Caco-2 (cell line): ENCODE results near the gene FAM98B. TPM values are rescaled to one million over a fixed set of nuclear protein-coding genes. Genes with fewer than 3 reads are reported as not detected.

ENCODE experiments used
- BruUV-seq: library from RNA; stranded (reverse); fragments of 400-500 nt; replicated peaks from 2 replicates; lab custom pipeline; 2021; lab: Mats Ljungman, UMichigan
- CTCF ChIA-PET: fragments of 300-600 bp; sonication (Branson Sonifier 250); formaldehyde crosslinking; loops from one replicate; lab custom pipeline; 2022; ENCODE audit warnings: antibody characterized with exemption; lab: Charles Lee
- POLR2A ChIA-PET: fragments of 300-600 bp; sonication (Branson Sonifier 250); formaldehyde crosslinking; loops from one replicate; lab custom pipeline; 2022; ENCODE audit warnings: antibody characterized with exemption; lab: Charles Lee
- DNase-seq, 2 experiments: peaks; one replicate each; pipeline versions ENCODE4 v3.0.0 to v3.0.0-alpha.2; 2020 to 2022
- H3K27me3 ChIP-seq: replicated peaks from 2 replicates; pipeline ENCODE4 v1.6.0; 2011; ENCODE audit warnings: low read length; ENCODE audit not compliant: control insufficient read depth, insufficient read depth
- H3K36me3 ChIP-seq: 2 replicates; pipeline ENCODE4 v1.5.1; 2011; ENCODE audit warnings: low read length; ENCODE audit not compliant: control insufficient read depth, insufficient read depth
- H3K4me1 ChIP-seq: fragments of 250-450 bp; sonication (Bioruptor Pico); 2 replicates; pipeline ENCODE4 v1.5.1; 2020; ENCODE audit warnings: mild to moderate bottlenecking
- H3K4me3 ChIP-seq: 2 replicates; pipeline ENCODE4 v1.5.1; 2011; ENCODE audit warnings: low read depth, mild to moderate bottlenecking, control low read depth, low read length
- H3K9me3 ChIP-seq: fragments of 250-450 bp; sonication (Bioruptor Pico); 2 replicates; pipeline ENCODE4 v1.5.1; 2020; ENCODE audit warnings: mild to moderate bottlenecking, moderate library complexity
- H3K27ac Mint-ChIP-seq: one replicate; pipeline ENCODE4 v1.8.0; 2022; ENCODE audit warnings: mixed read lengths; ENCODE audit not compliant: unreplicated experiment
- H3K27me3 Mint-ChIP-seq: one replicate; pipeline ENCODE4 v1.8.0; 2022; ENCODE audit warnings: mixed read lengths; ENCODE audit not compliant: insufficient read depth, unreplicated experiment
- H3K36me3 Mint-ChIP-seq: one replicate; pipeline ENCODE4 v1.8.0; 2022; ENCODE audit warnings: mild to moderate bottlenecking, mixed read lengths; ENCODE audit not compliant: insufficient read depth, unreplicated experiment
- H3K4me1 Mint-ChIP-seq: one replicate; pipeline ENCODE4 v1.8.0; 2022; ENCODE audit warnings: low read depth, mixed read lengths; ENCODE audit not compliant: unreplicated experiment
- H3K4me3 Mint-ChIP-seq: one replicate; pipeline ENCODE4 v1.8.0; 2022; ENCODE audit warnings: mild to moderate bottlenecking, moderate library complexity, mixed read lengths; ENCODE audit not compliant: unreplicated experiment
- H3K9me3 Mint-ChIP-seq: one replicate; pipeline ENCODE4 v1.8.0; 2022; ENCODE audit warnings: mixed read lengths; ENCODE audit not compliant: unreplicated experiment
- intact Hi-C: fragments of 100-400 bp; cut with micrococcal nuclease; formaldehyde crosslinking; loops from one replicate; pipeline ENCODE4 v1.10.0; 2022; ENCODE audit not compliant: unreplicated experiment
- total RNA-seq: library from RNA; stranded (reverse); gene quantifications from 2 replicates; pipeline ENCODE4 v1.2.3, GENCODE V29; 2022
- TF ChIP-seq, protein P1 (sequence below), 2 experiments: fragments of 200-600 bp in 1 of 2; IDR thresholded peaks; 1 replicate in 1 of 2; 2 replicates in 1 of 2; pipeline versions ENCODE4 v1.5.1 to v1.8.0; 2011 to 2022; ENCODE audit warnings: antibody characterized with exemption in 1 of 2, control low read depth in 1 of 2, inconsistent platforms in 1 of 2, low read depth in 1 of 2, low read length in 1 of 2, mild to moderate bottlenecking in 1 of 2, moderate library complexity in 1 of 2; ENCODE audit not compliant: insufficient read depth in 1 of 2, severe bottlenecking in 1 of 2, unreplicated experiment in 1 of 2

Gene FAM98B
- total RNA-seq, 1 experiment from 2014 or later: 47.2 TPM

DNA sequence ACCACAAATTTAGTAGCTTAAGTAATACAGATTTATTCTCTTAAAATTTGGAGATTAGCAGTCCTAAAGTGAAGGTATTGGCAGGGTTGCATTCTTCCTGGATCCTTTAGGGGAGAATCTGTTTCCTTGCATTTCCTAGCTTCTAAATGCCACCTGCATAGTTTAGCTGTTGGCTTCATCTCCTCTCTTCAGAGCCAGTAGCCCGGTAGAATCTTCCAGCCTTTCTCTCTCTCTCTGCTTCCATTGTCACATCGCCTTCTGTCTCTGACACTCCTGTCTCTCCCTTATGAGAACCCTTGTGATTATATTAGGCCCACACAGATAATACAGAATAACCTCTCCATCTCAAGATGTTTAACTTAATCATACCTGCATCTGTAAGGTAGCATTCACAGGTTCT lies 21.4 kb downstream of the FAM98B start:
- no peaks in the 10 kb centered on the region for H3K4me1 ChIP-seq
- ChIA-PET POLR2A (no interaction called here), CTCF (no interaction called here)
- H3K27ac Mint-ChIP-seq: no peak overlapping the region
- no TSS peak for BruUV-seq
- TF ChIP-seq, protein P1, sequence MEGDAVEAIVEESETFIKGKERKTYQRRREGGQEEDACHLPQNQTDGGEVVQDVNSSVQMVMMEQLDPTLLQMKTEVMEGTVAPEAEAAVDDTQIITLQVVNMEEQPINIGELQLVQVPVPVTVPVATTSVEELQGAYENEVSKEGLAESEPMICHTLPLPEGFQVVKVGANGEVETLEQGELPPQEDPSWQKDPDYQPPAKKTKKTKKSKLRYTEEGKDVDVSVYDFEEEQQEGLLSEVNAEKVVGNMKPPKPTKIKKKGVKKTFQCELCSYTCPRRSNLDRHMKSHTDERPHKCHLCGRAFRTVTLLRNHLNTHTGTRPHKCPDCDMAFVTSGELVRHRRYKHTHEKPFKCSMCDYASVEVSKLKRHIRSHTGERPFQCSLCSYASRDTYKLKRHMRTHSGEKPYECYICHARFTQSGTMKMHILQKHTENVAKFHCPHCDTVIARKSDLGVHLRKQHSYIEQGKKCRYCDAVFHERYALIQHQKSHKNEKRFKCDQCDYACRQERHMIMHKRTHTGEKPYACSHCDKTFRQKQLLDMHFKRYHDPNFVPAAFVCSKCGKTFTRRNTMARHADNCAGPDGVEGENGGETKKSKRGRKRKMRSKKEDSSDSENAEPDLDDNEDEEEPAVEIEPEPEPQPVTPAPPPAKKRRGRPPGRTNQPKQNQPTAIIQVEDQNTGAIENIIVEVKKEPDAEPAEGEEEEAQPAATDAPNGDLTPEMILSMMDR (IDR thresholded peaks at IDR 0.05; ENCODE audit: insufficient read depth in 1 of 2, low read depth in 1 of 2, low read length in 1 of 2, severe bottlenecking in 1 of 2, unreplicated experiment in 1 of 2): no peak
- H3K9me3 Mint-ChIP-seq: no peaks in the 10 kb centered on the region
- H3K27me3 Mint-ChIP-seq: no peaks in the 10 kb centered on the region
- no peaks in the 10 kb centered on the region for H3K4me1 Mint-ChIP-seq
- H3K36me3 Mint-ChIP-seq: peaks cover 34% of the 10 kb centered on the region
- H3K27me3 ChIP-seq: no peaks in the 10 kb centered on the region
- H3K4me3 ChIP-seq: no peak overlapping the region
- DNase-seq: no peak
- no peak overlapping the region for H3K4me3 Mint-ChIP-seq
- H3K36me3 ChIP-seq: no peaks in the 10 kb centered on the region; the same call in 1 of the 2 replicates
- intact Hi-C loops: no loop called here
- no peaks in the 10 kb centered on the region for H3K9me3 ChIP-seq

DNA sequence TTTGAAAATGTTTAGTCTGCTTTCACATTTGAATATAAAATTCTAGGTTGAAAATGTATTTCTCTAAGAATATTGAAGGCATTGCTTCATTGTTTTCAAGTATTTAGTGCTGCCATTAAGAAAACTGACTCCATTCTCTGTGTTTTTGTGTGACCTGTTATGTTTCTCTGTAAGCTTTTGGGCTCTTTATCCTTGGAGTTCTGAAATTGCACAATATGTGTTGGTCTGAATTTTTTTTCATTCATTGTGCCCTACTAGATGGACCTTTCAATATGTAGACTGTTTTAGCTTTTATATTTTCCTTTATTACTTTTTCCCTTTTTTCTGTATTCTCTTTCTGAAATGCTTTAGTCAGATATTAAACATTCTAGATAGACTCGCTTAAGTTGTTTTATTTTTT lies 22.2 kb downstream of the FAM98B start:
- DNase-seq: no peak
- TF ChIP-seq, protein P1 (IDR thresholded peaks at IDR 0.05; ENCODE audit: insufficient read depth in 1 of 2, low read depth in 1 of 2, low read length in 1 of 2, severe bottlenecking in 1 of 2, unreplicated experiment in 1 of 2): no peak
- Mint-ChIP-seq H3K4me1 (no peaks in the 10 kb centered on the region), H3K9me3 (no peaks in the 10 kb centered on the region), H3K36me3 (peaks cover 29% of the 10 kb centered on the region), H3K27me3 (no peaks in the 10 kb centered on the region), H3K27ac (no peak overlapping the region), H3K4me3 (no peak overlapping the region)
- no peaks in the 10 kb centered on the region for H3K4me1 ChIP-seq
- no peaks in the 10 kb centered on the region for H3K9me3 ChIP-seq
- no peaks in the 10 kb centered on the region; the same call in 1 of the 2 replicates for H3K36me3 ChIP-seq
- H3K4me3 ChIP-seq: no peak overlapping the region
- intact Hi-C loops: no loop called here
- ChIA-PET POLR2A (no interaction called here), CTCF (no interaction called here)
- no TSS peak for BruUV-seq
- no peaks in the 10 kb centered on the region for H3K27me3 ChIP-seq

DNA sequence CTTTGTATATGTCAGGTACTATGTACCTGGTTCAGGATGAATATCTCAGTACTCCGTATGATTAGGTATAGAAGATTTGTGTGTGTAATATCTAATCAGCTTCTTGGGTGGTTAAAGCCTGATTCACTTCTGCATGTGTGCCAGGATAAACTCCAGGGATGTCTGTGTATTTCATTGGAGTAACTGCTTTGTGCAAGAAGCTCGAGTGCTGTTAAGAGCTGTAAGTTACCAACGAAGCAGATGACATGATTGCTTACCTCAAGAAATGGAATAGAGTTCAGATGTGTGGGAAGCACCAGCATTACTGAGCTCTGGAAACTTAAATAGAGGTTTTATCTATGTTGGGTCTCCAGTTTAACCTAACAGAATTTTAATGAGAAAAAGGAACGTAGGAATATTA lies 23.7 kb downstream of the FAM98B start:
- Mint-ChIP-seq H3K4me1 (no peaks in the 10 kb centered on the region), H3K36me3 (peaks cover 29% of the 10 kb centered on the region), H3K27me3 (no peaks in the 10 kb centered on the region), H3K9me3 (no peaks in the 10 kb centered on the region), H3K27ac (no peak overlapping the region), H3K4me3 (no peak overlapping the region)
- Histone ChIP-seq H3K36me3 (no peaks in the 10 kb centered on the region; the same call in 1 of the 2 replicates), H3K9me3 (no peaks in the 10 kb centered on the region), H3K4me3 (no peak overlapping the region), H3K27me3 (no peaks in the 10 kb centered on the region), H3K4me1 (no peaks in the 10 kb centered on the region)
- no peak for DNase-seq
- no TSS peak for BruUV-seq
- intact Hi-C loops: no loop called here
- POLR2A ChIA-PET: interaction anchor here (0.7 kb wide), 1 partner anchor 95 kb away, joined by 5 read pairs; no protein-coding TSS in a partner anchor
- CTCF ChIA-PET: no interaction called here
- TF ChIP-seq, protein P1 (IDR thresholded peaks at IDR 0.05; ENCODE audit: insufficient read depth in 1 of 2, low read depth in 1 of 2, low read length in 1 of 2, severe bottlenecking in 1 of 2, unreplicated experiment in 1 of 2): no peak
